AG10803 (cell line): Measurements from ENCODE around the gene GIT1.

ENCODE experiments used
- DNase-seq: peaks from one replicate; pipeline ENCODE4 v3.0.0; 2010; ENCODE audit warnings: low read depth
- H3K4me3 ChIP-seq: 2 replicates; pipeline ENCODE4 v1.5.1; 2011; ENCODE audit warnings: mild to moderate bottlenecking, low read length, control low read depth
- TF ChIP-seq, protein P1 (sequence below): conservative IDR thresholded peaks from 2 replicates; pipeline ENCODE4 v1.5.1; 2011; ENCODE audit warnings: mild to moderate bottlenecking, low read length, control low read depth, inconsistent platforms

Gene GIT1

GRCh38 chr17:29588017-29588561 lies 1.4 kb downstream of the GIT1 start:
- H3K4me3 ChIP-seq = peak overlapping the region; percentile 83
- DNase-seq = no peak
- TF ChIP-seq, protein P1, sequence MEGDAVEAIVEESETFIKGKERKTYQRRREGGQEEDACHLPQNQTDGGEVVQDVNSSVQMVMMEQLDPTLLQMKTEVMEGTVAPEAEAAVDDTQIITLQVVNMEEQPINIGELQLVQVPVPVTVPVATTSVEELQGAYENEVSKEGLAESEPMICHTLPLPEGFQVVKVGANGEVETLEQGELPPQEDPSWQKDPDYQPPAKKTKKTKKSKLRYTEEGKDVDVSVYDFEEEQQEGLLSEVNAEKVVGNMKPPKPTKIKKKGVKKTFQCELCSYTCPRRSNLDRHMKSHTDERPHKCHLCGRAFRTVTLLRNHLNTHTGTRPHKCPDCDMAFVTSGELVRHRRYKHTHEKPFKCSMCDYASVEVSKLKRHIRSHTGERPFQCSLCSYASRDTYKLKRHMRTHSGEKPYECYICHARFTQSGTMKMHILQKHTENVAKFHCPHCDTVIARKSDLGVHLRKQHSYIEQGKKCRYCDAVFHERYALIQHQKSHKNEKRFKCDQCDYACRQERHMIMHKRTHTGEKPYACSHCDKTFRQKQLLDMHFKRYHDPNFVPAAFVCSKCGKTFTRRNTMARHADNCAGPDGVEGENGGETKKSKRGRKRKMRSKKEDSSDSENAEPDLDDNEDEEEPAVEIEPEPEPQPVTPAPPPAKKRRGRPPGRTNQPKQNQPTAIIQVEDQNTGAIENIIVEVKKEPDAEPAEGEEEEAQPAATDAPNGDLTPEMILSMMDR = no peak

GRCh38 chr17:29587591-29587990 lies 1.9 kb downstream of the GIT1 start:
- DNase-seq = no peak
- TF ChIP-seq, protein P1 = no peak
- H3K4me3 ChIP-seq = peak overlapping the region; percentile 83

- peak overlapping the region; percentile 83 for H3K4me3 ChIP-seq
- TF ChIP-seq, protein P1 = no peak
- DNase-seq = no peak
Observed at GRCh38 chr17:29586676-29587469, 2.6 kb downstream of the GIT1 start.

DNA sequence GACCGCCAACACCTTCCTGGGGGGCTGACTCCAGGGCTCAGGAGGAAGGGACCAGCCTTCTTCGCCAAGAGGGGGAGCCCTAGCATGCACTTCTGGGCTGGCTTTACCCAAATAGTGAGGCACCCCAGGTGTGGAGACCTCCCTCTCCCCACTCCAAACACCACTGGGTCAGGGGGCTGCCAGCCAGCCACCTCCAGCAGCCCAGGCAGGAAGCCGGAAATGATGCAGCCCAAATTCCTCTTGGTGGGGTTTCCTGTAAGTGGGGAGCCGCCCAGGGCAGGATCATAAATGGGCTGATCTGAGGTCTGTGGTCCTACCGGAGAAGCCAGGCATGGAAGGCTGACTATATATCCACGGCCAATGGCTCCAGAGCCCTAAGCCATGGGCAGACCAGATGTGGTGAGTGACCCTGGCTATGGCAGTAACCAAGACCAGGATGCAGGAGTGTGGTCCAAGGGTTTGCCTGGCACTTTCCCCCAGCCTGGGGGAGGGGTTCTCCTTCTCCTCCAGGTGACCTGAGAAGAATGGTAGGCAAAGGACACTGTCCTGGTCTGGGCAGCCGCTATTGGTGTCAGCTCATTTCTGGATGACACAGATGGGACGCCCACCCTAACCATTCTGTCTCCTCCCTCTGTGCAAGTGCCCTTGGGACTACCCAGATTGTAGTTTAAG lies 4.2 kb downstream of the GIT1 start:
- TF ChIP-seq, protein P1 = peak; percentile 22; the same call in 1 of the 2 replicates

DNA sequence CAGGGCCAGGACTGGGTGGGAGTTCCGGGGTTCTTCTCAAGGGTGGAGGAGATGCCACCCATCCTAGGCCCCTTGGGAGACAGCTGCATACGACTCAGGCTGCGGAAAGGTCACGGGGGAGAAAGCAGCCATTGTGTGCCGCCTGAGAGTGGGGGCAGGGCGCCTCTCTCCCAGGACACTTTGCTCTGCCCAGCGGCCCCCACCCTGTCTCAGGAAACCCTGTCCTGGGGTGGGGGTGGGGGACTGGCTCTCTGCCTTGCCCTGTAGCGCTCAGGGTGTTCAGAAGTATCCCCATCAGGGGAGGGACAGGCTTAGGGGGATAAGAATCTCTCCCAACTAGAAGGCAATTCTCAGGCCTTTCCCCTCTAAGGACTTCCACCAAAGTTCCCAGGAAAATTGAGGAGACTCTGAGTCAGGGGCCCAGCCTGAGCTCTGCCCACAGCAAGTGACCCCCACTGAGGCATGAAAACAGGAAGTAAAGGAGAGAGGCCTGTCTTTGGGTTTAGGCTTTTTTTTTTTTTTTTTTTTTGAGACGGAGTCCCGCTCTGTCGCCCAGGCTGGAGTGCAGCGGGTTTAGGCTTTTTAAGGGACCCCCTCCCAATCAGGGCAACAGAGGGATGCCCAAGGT lies 4.9 kb downstream of the GIT1 start:
- H3K4me3 ChIP-seq = no peak overlapping the region
- DNase-seq = no peak
- TF ChIP-seq, protein P1 = no peak

More for the DNA sequence above, 4.2 kb downstream of the GIT1 start:
- no peak for DNase-seq
- no peak overlapping the region for H3K4me3 ChIP-seq

- TF ChIP-seq, protein P1 = no peak
- no peak for DNase-seq
- H3K4me3 ChIP-seq = no peak overlapping the region
Observed at GRCh38 chr17:29583324-29584248, 5.9 kb downstream of the GIT1 start.
